DOHH2 (cell line): ENCODE results near the gene CYP4A11.

Experiments used
- CTCF ChIP-seq: fragments of 200-600 bp; sonication (generic); IDR thresholded peaks from one replicate; pipeline ENCODE4 v1.5.1; 2014; ENCODE audit warnings: antibody characterized with exemption, mild to moderate bottlenecking, low read depth, low read length; ENCODE audit not compliant: poor library complexity, severe bottlenecking
- EZH2phosphoT487 ChIP-seq: fragments of 200-600 bp; sonication (generic); IDR thresholded peaks from 2 replicates; pipeline ENCODE4 v1.6.1; 2017; ENCODE audit warnings: borderline replicate concordance, mild to moderate bottlenecking, antibody characterized with exemption, low read length, moderate library complexity, mixed read lengths

GRCh38 chr1:46931151-46931550 lies 10.1 kb downstream of the CYP4A11 start:
- TF ChIP-seq CTCF (no peak), EZH2phosphoT487 (no peak)
